OCI-LY3 (cell line): ENCODE measurements around the gene NPC2.

Experiments
- H2AFZ ChIP-seq: fragments of 200-600, 300-600 bp; shearing (Covaris generic); 2 replicates; pipeline ENCODE4 v1.6.0; 2014; ENCODE audit warnings: antibody characterized with exemption, low read depth, low read length
- H3K27ac ChIP-seq: fragments of 200-600, 300-600 bp; sonication (generic); 2 replicates; pipeline ENCODE4 v1.5.1; 2014; ENCODE audit warnings: mild to moderate bottlenecking, low read length, moderate library complexity, mixed read lengths
- H3K27me3 ChIP-seq: fragments of 200-600, 300-600 bp; sonication (generic); 2 replicates; pipeline ENCODE4 v1.6.1; 2014; ENCODE audit warnings: low read depth, low read length, mixed read lengths
- H3K36me3 ChIP-seq: fragments of 200-600, 300-600 bp; sonication (generic); replicated peaks from 2 replicates; pipeline ENCODE3; 2014; ENCODE audit warnings: low read depth, low read length, mixed read lengths
- H3K4me1 ChIP-seq: fragments of 300-600, 200-600 bp; sonication (generic); 2 replicates; pipeline ENCODE4 v1.6.1; 2014; ENCODE audit warnings: low read length, mixed read lengths
- H3K4me2 ChIP-seq: fragments of 200-600, 300-600 bp; sonication (generic); 2 replicates; pipeline ENCODE4 v1.6.1; 2014; ENCODE audit warnings: low read length, mixed read lengths
- H3K4me3 ChIP-seq: fragments of 300-600, 200-600 bp; sonication (generic); 2 replicates; pipeline ENCODE4 v1.5.1; 2014; ENCODE audit warnings: antibody characterized with exemption, mild to moderate bottlenecking, low read length, moderate library complexity
- H3K79me2 ChIP-seq: fragments of 300-600, 200-600 bp; shearing (Covaris generic); 2 replicates; pipeline ENCODE4 v1.6.1; 2014; ENCODE audit warnings: mild to moderate bottlenecking, low read length, mixed read lengths
- H3K9ac ChIP-seq: fragments of 300-600, 200-600 bp; shearing (Covaris generic); 2 replicates; pipeline ENCODE4 v1.6.0; 2014; ENCODE audit warnings: mild to moderate bottlenecking, low read length, moderate library complexity
- H3K9me3 ChIP-seq: fragments of 200-600, 300-600 bp; shearing (Covaris generic); 2 replicates; pipeline ENCODE4 v1.6.1; 2014; ENCODE audit warnings: low read length, mixed read lengths; ENCODE audit not compliant: insufficient read depth
- H4K20me1 ChIP-seq: fragments of 200-600, 300-600 bp; sonication (generic); 2 replicates; pipeline ENCODE4 v1.6.1; 2016; ENCODE audit warnings: low read length, mixed read lengths; ENCODE audit not compliant: insufficient read depth
- CTCF ChIP-seq: fragments of 200-600, 300-600 bp; sonication (generic); IDR thresholded peaks from 2 replicates; pipeline ENCODE4 v1.5.1; 2014; ENCODE audit warnings: antibody characterized with exemption, low read length, low read depth
- EZH2phosphoT487 ChIP-seq: fragments of 200-600 bp; shearing (Covaris generic); IDR thresholded peaks from 2 replicates; pipeline ENCODE4 v1.6.1; 2018; ENCODE audit warnings: antibody characterized with exemption, mixed run types, low read depth

NPC2 gene

GRCh38 chr14:74500417-74501134 is 7.5 kb upstream of the NPC2 start:
- Histone ChIP-seq H3K27me3 (no peaks in the 10 kb centered on the region), H3K9ac (no peak overlapping the region), H2AFZ (no peak overlapping the region), H3K4me2 (no peak overlapping the region), H3K4me1 (peaks cover 5% of the 10 kb centered on the region; the same call in 1 of the 2 replicates), H3K36me3 (no peaks in the 10 kb centered on the region), H4K20me1 (no peaks in the 10 kb centered on the region), H3K9me3 (no peaks in the 10 kb centered on the region), H3K79me2 (no peaks in the 10 kb centered on the region), H3K27ac (no peak overlapping the region), H3K4me3 (no peak overlapping the region)
- no peak for TF ChIP-seq CTCF
- TF ChIP-seq EZH2phosphoT487 = no peak

GRCh38 chr14:74495356-74495755 is 2.3 kb upstream of the NPC2 start:
- H3K4me2 ChIP-seq = peak overlapping the region; percentile 92; the same call in 1 of the 2 replicates
- peaks cover 11% of the 10 kb centered on the region for H3K79me2 ChIP-seq
- H3K36me3 ChIP-seq = no peaks in the 10 kb centered on the region
- TF ChIP-seq CTCF (no peak), EZH2phosphoT487 (no peak)
- no peak overlapping the region for H3K4me3 ChIP-seq
- no peak overlapping the region for H3K9ac ChIP-seq
- no peak overlapping the region for H3K27ac ChIP-seq
- H3K27me3 ChIP-seq = no peaks in the 10 kb centered on the region
- H2AFZ ChIP-seq = no peak overlapping the region
- no peaks in the 10 kb centered on the region for H4K20me1 ChIP-seq
- H3K9me3 ChIP-seq = no peaks in the 10 kb centered on the region
- peaks cover 19% of the 10 kb centered on the region for H3K4me1 ChIP-seq

- peak within 1 kb of the TSS; percentile 77 for H3K9ac ChIP-seq
- peak within 1 kb of the TSS; percentile 14; the same call in 1 of the 2 replicates for H3K27ac ChIP-seq
- H3K4me1 ChIP-seq = peaks cover 30% of the 10 kb centered on the region
- H3K4me2 ChIP-seq = peak within 1 kb of the TSS; percentile 99
- H3K27me3 ChIP-seq = no peaks in the 10 kb centered on the region
- peak within 1 kb of the TSS; percentile 89 for H3K4me3 ChIP-seq
- H3K79me2 ChIP-seq = peaks cover 11% of the 10 kb centered on the region
- no peaks in the 10 kb centered on the region for H3K9me3 ChIP-seq
- H4K20me1 ChIP-seq = 0 out of 2 replicates have a peak, but pooled peaks cover 3% of the 10 kb centered on the region
- no peaks in the 10 kb centered on the region for H3K36me3 ChIP-seq
- H2AFZ ChIP-seq = peak within 1 kb of the TSS; percentile 83
- TF ChIP-seq EZH2phosphoT487 (no peak), CTCF (no peak)
These were observed 497 bp upstream of the NPC2 start, which contains the start of gene ISCA2 for GRCh38 chr14:74493343-74494261. TSS of gene ISCA2 (plus strand) at chr14:74493765. CDS start at chr14:74493775, 10 bp downstream.
